SJCRH30 (cell line): ENCODE measurements around the gene MLH1. TPM values are rescaled to one million over a fixed set of nuclear protein-coding genes. Genes with fewer than 3 reads are reported as not detected.

Experiments
- DNase-seq, 2 experiments: peaks; one replicate each; pipeline ENCODE4 v3.0.0-alpha.2; 2015 to 2020
- H3K27ac ChIP-seq: fragments of 250-450 bp; sonication (Bioruptor Pico); 2 replicates; pipeline ENCODE4 v1.5.1; 2020; ENCODE audit warnings: mild to moderate bottlenecking, moderate library complexity
- H3K27me3 ChIP-seq: fragments of 250-450 bp; sonication (Bioruptor Pico); 2 replicates; pipeline ENCODE4 v1.5.1; 2020; ENCODE audit warnings: mild to moderate bottlenecking, moderate library complexity
- H3K36me3 ChIP-seq: fragments of 250-450 bp; sonication (Bioruptor Pico); 2 replicates; pipeline ENCODE4 v1.5.1; 2020; ENCODE audit warnings: mild to moderate bottlenecking, moderate library complexity
- H3K4me1 ChIP-seq: fragments of 250-450 bp; sonication (Bioruptor Pico); 2 replicates; pipeline ENCODE4 v1.5.1; 2020; ENCODE audit warnings: mild to moderate bottlenecking, moderate library complexity
- H3K4me3 ChIP-seq: fragments of 250-450 bp; sonication (Bioruptor Pico); 2 replicates; pipeline ENCODE4 v1.5.1; 2020; ENCODE audit warnings: mild to moderate bottlenecking, moderate library complexity
- H3K9me3 ChIP-seq: fragments of 250-450 bp; sonication (Bioruptor Pico); replicated peaks from 2 replicates; pipeline ENCODE4 v1.5.1; 2020; ENCODE audit warnings: mild to moderate bottlenecking, moderate library complexity
- total RNA-seq: library from RNA; depleted of rRNA; stranded (reverse); fragments of >200 nt; shearing (Covaris generic); gene quantifications from 2 replicates; pipeline ENCODE4 v1.2.3, GENCODE V29; 2014

Gene MLH1
- total RNA-seq, 1 experiment from 2014 or later = 40.7 TPM

DNA sequence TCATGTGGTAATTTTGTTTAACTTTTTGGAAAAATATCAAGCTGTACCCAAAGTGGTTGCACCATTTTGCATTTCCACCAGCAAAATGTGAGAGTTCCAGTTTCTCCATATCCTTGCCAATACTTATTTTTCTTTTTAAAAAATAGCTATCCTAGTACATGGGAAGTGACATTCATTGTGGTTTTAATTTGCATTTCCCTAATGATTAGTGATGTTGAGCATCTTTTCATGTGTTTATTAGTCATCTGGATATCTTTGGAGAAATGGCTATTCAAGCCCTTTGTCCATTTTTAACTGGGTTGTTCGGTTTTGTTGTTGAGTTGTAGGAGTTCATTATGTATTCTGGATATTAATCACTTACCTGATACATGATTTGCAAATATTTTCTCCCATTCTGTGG lies 29.0 kb upstream of the MLH1 start:
- Histone ChIP-seq H3K9me3 (no peaks in the 10 kb centered on the region), H3K4me3 (no peak overlapping the region)

GRCh38 chr3:36964817-36965216 lies 28.5 kb upstream of the MLH1 start:
- Histone ChIP-seq H3K4me3 (no peak overlapping the region), H3K27me3 (no peaks in the 10 kb centered on the region), H3K9me3 (no peaks in the 10 kb centered on the region), H3K36me3 (no peaks in the 10 kb centered on the region), H3K27ac (no peak overlapping the region), H3K4me1 (no peaks in the 10 kb centered on the region)
- no peak for DNase-seq

More for the DNA sequence above, 29.0 kb upstream of the MLH1 start:
- Histone ChIP-seq H3K4me1 (no peaks in the 10 kb centered on the region), H3K27ac (no peak overlapping the region), H3K27me3 (no peaks in the 10 kb centered on the region), H3K36me3 (no peaks in the 10 kb centered on the region)
- DNase-seq = no peak

DNA sequence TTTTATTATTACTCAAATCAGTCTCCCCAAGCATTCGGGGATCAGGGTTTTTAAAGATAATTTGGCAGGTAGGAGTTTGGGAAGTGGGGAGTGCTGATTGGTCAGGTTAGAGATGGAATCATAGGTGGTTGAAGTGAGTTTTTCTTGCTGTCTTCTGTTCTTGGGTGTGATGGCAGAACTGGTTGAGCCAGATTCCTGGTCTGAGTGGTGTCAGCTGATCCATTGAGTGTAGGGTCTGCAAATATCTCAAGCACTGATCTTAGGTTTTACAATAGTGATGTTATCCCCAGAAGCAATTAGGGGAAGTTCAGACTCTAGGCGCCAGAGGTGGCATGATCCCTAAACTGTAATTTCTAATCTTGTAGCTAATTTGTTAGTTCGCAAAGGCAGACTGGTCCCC lies 27.9 kb upstream of the MLH1 start:
- no peaks in the 10 kb centered on the region for H3K9me3 ChIP-seq
- H3K4me1 ChIP-seq = no peaks in the 10 kb centered on the region
- no peaks in the 10 kb centered on the region for H3K36me3 ChIP-seq
- H3K27me3 ChIP-seq = no peaks in the 10 kb centered on the region
- no peak overlapping the region for H3K4me3 ChIP-seq
- no peak overlapping the region for H3K27ac ChIP-seq
- DNase-seq = no peak

- Histone ChIP-seq H3K36me3 (no peaks in the 10 kb centered on the region), H3K27ac (no peak overlapping the region), H3K27me3 (no peaks in the 10 kb centered on the region), H3K9me3 (no peaks in the 10 kb centered on the region), H3K4me3 (no peak overlapping the region), H3K4me1 (no peaks in the 10 kb centered on the region)
- DNase-seq = no peak
Measured at GRCh38 chr3:36969085-36969484, 24.2 kb upstream of the MLH1 start.

GRCh38 chr3:36969540-36970432 lies 23.5 kb upstream of the MLH1 start:
- Histone ChIP-seq H3K27ac (no peak overlapping the region), H3K27me3 (no peaks in the 10 kb centered on the region), H3K4me3 (no peak overlapping the region), H3K4me1 (no peaks in the 10 kb centered on the region), H3K9me3 (no peaks in the 10 kb centered on the region), H3K36me3 (no peaks in the 10 kb centered on the region)
- peak; percentile 14 to 30 for DNase-seq

DNA sequence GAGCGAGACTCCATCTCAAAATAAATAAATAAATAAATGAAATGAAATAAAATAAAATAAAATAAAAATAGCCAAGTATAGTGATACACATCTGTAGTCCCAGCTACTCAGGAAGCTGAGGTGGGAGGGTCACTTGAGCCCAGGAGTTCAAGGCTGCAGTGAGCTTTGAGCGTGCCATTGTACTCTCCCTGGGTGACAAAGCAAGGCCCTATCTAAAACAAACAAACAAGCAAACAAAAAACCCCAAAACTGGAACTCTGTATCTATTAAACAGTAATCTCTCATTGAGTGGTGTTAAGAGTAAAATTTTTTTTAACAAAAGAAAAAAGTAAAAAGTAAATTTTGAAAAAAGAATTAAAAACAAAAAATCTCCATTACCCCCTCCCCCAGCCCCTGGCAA lies 21.2 kb upstream of the MLH1 start:
- Histone ChIP-seq H3K4me1 (no peaks in the 10 kb centered on the region), H3K9me3 (no peaks in the 10 kb centered on the region), H3K27me3 (no peaks in the 10 kb centered on the region), H3K27ac (no peak overlapping the region), H3K4me3 (no peak overlapping the region), H3K36me3 (no peaks in the 10 kb centered on the region)
- DNase-seq = no peak

- H3K27me3 ChIP-seq = no peaks in the 10 kb centered on the region
- no peaks in the 10 kb centered on the region for H3K4me1 ChIP-seq
- H3K27ac ChIP-seq = no peak overlapping the region
- no peak overlapping the region for H3K4me3 ChIP-seq
- no peaks in the 10 kb centered on the region for H3K9me3 ChIP-seq
- DNase-seq = no peak
- H3K36me3 ChIP-seq = no peaks in the 10 kb centered on the region
Measured at GRCh38 chr3:36973139-36973538, 20.2 kb upstream of the MLH1 start.

DNA sequence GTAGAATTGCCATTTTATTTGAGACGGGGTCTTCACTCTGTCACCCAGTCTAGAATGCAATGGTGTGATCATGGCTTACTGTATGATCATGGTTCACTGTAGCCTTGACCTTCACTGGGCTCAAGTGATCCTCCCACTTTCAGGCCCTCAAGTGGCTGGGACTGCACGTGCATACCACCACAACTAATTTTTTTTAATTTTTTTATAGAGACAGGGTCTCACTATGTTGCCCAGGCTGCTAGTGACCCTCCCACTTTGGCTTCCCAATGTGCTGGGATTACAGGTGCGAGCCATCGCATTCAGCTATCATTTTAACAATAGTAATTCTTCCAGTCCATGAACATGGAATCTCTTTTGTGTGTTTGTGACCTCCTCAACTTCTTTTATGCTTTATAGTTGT lies 12.3 kb upstream of the MLH1 start:
- Histone ChIP-seq H3K4me3 (no peak overlapping the region), H3K36me3 (peaks cover 17% of the 10 kb centered on the region; the same call in 1 of the 2 replicates), H3K27ac (no peak overlapping the region), H3K9me3 (no peaks in the 10 kb centered on the region), H3K4me1 (no peaks in the 10 kb centered on the region), H3K27me3 (no peaks in the 10 kb centered on the region)
- no peak for DNase-seq

- no peak for DNase-seq
- Histone ChIP-seq H3K4me1 (peaks cover 3% of the 10 kb centered on the region; the same call in 1 of the 2 replicates), H3K4me3 (no peak overlapping the region), H3K36me3 (peaks cover 26% of the 10 kb centered on the region), H3K9me3 (no peaks in the 10 kb centered on the region), H3K27ac (no peak overlapping the region), H3K27me3 (no peaks in the 10 kb centered on the region)
Measured at GRCh38 chr3:36988356-36988755, 5.0 kb upstream of the MLH1 start.

DNA sequence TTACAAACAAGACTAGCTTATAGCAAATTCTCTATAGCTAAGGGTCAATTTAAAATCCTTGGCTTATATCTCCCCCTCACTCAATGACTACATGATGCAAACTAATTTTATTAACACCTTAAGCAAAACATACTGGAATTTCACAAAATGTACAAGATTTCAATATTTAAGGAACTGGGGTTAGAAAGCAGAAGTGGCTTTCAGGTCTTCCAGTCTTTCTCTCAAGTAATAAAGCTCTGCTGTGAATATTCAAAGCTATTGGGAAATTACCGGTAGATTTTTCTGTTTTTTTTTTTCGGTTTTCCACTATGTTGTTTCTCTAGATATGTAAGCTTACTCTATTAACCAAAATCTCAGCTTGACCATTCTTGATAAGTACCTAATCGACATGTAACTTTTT lies 4.3 kb upstream of the MLH1 start:
- DNase-seq = no peak
- Histone ChIP-seq H3K4me3 (no peak overlapping the region), H3K9me3 (no peaks in the 10 kb centered on the region), H3K27me3 (no peaks in the 10 kb centered on the region), H3K4me1 (peaks cover 3% of the 10 kb centered on the region; the same call in 1 of the 2 replicates), H3K36me3 (peaks cover 24% of the 10 kb centered on the region), H3K27ac (no peak overlapping the region)

DNA sequence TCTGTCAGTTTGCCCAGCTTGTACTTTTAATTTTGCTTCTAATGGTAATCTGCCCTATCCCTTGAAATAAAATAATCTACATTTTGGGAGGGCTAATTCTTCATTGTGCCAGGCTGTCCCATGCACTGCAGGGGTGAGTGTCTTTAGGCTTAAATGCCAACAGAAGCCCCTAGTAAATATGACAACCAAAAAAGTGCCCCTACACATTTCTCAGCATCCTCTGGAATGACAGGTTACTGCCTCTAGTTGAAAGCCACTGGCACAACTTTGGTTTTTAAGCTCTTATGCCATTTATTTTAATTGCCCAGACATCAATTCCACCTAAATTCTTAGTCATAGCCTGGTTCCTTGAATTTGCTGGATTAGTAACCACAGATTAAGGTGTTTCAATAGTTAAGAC lies 3.8 kb upstream of the MLH1 start:
- no peak for DNase-seq
- Histone ChIP-seq H3K36me3 (peaks cover 20% of the 10 kb centered on the region), H3K4me3 (no peak overlapping the region), H3K27ac (no peak overlapping the region), H3K4me1 (peaks cover 3% of the 10 kb centered on the region; the same call in 1 of the 2 replicates), H3K27me3 (no peaks in the 10 kb centered on the region), H3K9me3 (no peaks in the 10 kb centered on the region)

DNA sequence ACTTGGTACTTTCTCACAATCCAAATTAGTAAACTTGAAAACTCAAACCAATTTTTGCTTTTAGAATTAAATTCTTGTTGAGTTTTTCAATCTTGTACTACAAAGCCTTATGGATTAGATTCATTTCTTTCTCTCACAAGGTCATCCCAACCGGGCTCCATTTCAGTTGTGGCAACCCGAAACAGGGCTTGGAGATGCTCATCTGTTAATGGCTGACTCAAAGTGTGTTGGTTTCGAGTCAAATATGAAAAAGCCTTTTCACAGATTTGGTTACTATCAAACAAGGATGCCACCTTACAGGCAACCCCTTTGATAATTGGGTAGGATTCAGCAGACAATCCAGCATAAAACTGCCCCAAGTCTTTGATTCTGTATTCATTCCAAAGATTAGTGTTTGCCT lies 2.2 kb upstream of the MLH1 start:
- DNase-seq = peak in 1 of 2 experiments; percentile 2
- H3K9me3 ChIP-seq = no peaks in the 10 kb centered on the region
- no peak overlapping the region for H3K27ac ChIP-seq
- H3K27me3 ChIP-seq = no peaks in the 10 kb centered on the region
- peaks cover 3% of the 10 kb centered on the region; the same call in 1 of the 2 replicates for H3K4me1 ChIP-seq
- peak overlapping the region; percentile 74 for H3K4me3 ChIP-seq
- peaks cover 7% of the 10 kb centered on the region for H3K36me3 ChIP-seq

DNA sequence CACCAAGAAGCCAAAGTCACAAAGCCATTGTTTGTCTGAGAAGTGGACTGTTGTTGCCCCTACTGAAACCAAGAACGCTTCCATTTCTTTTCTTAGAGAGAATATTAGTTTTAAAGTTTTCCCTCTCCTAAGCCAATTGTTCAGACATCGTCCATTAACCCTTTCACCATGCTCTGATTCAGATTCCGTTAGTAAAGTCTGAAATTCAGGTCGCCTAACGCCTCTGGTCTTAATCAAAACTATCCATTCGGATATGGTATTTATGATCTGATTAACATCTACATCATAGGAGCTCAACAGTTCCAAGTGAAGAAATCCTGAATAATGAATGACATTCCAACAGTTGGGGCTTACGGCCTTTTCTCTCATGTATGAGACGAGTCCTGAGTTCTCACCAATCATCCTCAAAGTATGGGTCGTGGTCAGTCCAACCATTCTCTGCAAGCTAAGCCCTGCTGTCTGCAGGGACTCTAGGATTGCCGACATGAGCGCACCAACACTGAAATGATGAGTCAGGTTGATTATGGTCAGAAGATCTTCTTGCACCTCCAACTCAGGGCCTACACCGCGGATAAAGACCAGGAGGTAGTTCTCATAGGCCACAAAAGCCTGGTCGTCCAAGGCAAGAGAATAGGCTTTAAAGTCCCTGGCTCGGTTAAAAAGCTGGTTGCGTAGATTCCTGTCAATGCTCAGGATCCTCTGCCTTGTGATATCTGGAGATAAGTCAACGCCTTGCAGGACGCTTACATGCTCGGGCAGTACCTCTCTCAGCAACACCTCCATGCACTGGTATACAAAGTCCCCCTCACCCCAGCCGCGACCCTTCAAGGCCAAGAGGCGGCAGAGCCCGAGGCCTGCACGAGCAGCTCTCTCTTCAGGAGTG lies 1.2 kb upstream of the MLH1 start:
- no peaks in the 10 kb centered on the region for H3K27me3 ChIP-seq
- no peaks in the 10 kb centered on the region for H3K9me3 ChIP-seq
- H3K27ac ChIP-seq = peak overlapping the region; percentile 98
- H3K36me3 ChIP-seq = peaks cover 3% of the 10 kb centered on the region
- peak; percentile 9 to 33 for DNase-seq
- peaks cover 3% of the 10 kb centered on the region; the same call in 1 of the 2 replicates for H3K4me1 ChIP-seq
- peak overlapping the region; percentile 74 for H3K4me3 ChIP-seq

DNA sequence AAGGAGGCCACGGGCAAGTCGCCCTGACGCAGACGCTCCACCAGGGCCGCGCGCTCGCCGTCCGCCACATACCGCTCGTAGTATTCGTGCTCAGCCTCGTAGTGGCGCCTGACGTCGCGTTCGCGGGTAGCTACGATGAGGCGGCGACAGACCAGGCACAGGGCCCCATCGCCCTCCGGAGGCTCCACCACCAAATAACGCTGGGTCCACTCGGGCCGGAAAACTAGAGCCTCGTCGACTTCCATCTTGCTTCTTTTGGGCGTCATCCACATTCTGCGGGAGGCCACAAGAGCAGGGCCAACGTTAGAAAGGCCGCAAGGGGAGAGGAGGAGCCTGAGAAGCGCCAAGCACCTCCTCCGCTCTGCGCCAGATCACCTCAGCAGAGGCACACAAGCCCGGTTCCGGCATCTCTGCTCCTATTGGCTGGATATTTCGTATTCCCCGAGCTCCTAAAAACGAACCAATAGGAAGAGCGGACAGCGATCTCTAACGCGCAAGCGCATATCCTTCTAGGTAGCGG lies 452 bp upstream of the MLH1 start, which contains the start of gene EPM2AIP1:
Gene EPM2AIP1, minus strand, starts transcription at position 326 of the 520 bp plus-strand sequence. Its CDS starts 54 bp downstream, at position 272.
- H3K27ac ChIP-seq = peak within 1 kb of the TSS; percentile 98
- no peaks in the 10 kb centered on the region for H3K27me3 ChIP-seq
- DNase-seq = no peak
- H3K36me3 ChIP-seq = no peaks in the 10 kb centered on the region; the same call in 1 of the 2 replicates
- H3K9me3 ChIP-seq = no peaks in the 10 kb centered on the region
- peaks cover 3% of the 10 kb centered on the region; the same call in 1 of the 2 replicates for H3K4me1 ChIP-seq
- H3K4me3 ChIP-seq = peak within 1 kb of the TSS; percentile 74
